BLaER1 (cell line): ENCODE measurements around the gene NSUN7.

ENCODE experiments used
- H3K27ac ChIP-seq: shearing (Covaris generic); formaldehyde crosslinking; 2 replicates; pipeline ENCODE4 v1.8.1; 2022
- H3K27me3 ChIP-seq: shearing (Covaris generic); formaldehyde crosslinking; 2 replicates; pipeline ENCODE4 v1.8.1; 2022
- H3K36me3 ChIP-seq: shearing (Covaris generic); formaldehyde crosslinking; 2 replicates; pipeline ENCODE4 v1.8.1; 2022
- H3K4me1 ChIP-seq: shearing (Covaris generic); formaldehyde crosslinking; 2 replicates; pipeline ENCODE4 v1.8.1; 2022
- H3K4me2 ChIP-seq: shearing (Covaris generic); formaldehyde crosslinking; 2 replicates; pipeline ENCODE4 v1.8.1; 2022
- H3K4me3 ChIP-seq: shearing (Covaris generic); formaldehyde crosslinking; 2 replicates; pipeline ENCODE4 v1.8.1; 2022
- H3K9ac ChIP-seq: shearing (Covaris generic); formaldehyde crosslinking; 2 replicates; pipeline ENCODE4 v1.8.1; 2022
- H3K9me3 ChIP-seq: shearing (Covaris generic); formaldehyde crosslinking; 2 replicates; pipeline ENCODE4 v1.8.1; 2022
- H4K20me1 ChIP-seq: shearing (Covaris generic); formaldehyde crosslinking; 2 replicates; pipeline ENCODE4 v1.8.1; 2022
- Cebpa-rat ChIP-seq: shearing (Covaris generic); IDR thresholded peaks from 2 replicates; pipeline ENCODE4 v1.8.1; 2022

Gene NSUN7

DNA sequence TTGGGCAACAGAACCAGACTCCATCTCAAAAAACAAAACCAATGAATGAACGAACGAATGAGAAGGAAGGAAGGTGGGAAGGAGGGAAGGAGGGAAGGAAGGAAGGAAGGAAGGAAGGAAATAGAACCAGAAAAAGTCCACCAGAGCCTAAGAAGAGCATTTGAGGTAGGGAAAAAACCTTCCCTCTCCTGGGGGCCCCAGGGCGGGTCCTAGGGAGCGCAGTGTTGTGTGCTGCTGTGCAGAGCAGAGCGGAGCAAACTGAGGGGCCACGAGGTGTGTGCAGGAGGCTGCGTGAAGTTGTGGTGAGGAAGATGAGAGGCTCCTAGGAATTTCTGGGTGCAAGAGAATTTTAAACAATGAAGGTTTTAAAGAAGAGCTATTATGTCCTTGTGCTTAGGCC, 16.0 kb upstream of the NSUN7 start:
- no peak overlapping the region for H3K4me3 ChIP-seq
- H3K27me3 ChIP-seq, result no peaks in the 10 kb centered on the region
- H3K4me1 ChIP-seq, result peaks cover 5% of the 10 kb centered on the region
- no peaks in the 10 kb centered on the region for H4K20me1 ChIP-seq
- H3K27ac ChIP-seq, result no peak overlapping the region
- H3K4me2 ChIP-seq, result no peak overlapping the region
- TF ChIP-seq Cebpa-rat, result no peak
- no peaks in the 10 kb centered on the region for H3K9me3 ChIP-seq
- H3K36me3 ChIP-seq, result no peaks in the 10 kb centered on the region
- no peak overlapping the region for H3K9ac ChIP-seq

GRCh38 chr4:40734497-40734896, 15.3 kb upstream of the NSUN7 start:
- H3K9me3 ChIP-seq, result no peaks in the 10 kb centered on the region
- no peak for TF ChIP-seq Cebpa-rat

DNA sequence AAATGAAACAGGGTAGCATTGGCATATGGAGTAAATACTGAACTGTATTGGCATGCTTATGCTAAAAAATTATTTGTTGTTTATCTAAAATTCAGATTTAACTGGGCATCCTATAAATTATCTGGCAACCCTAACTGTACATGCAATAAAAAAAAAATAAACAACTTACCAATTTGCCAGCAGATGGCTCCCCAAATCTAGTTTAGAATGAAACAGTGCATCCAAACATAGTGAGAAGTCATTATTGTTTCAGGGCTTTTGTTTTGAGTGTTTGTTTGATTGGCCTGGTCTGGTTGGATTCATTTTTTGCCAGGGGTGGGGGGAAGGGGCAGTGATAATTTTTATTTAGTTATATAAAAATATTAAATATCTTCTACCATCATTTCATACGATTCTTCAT, 12.8 kb upstream of the NSUN7 start:
- Histone ChIP-seq H3K27me3 (no peaks in the 10 kb centered on the region), H3K27ac (no peak overlapping the region)
- no peak for TF ChIP-seq Cebpa-rat

More at GRCh38 chr4:40734497-40734896, 15.3 kb upstream of the NSUN7 start:
- Histone ChIP-seq H3K4me3 (no peak overlapping the region), H3K27ac (no peak overlapping the region), H3K27me3 (no peaks in the 10 kb centered on the region), H3K4me1 (peaks cover 5% of the 10 kb centered on the region), H3K4me2 (no peak overlapping the region), H4K20me1 (no peaks in the 10 kb centered on the region), H3K9ac (no peak overlapping the region), H3K36me3 (no peaks in the 10 kb centered on the region)

DNA sequence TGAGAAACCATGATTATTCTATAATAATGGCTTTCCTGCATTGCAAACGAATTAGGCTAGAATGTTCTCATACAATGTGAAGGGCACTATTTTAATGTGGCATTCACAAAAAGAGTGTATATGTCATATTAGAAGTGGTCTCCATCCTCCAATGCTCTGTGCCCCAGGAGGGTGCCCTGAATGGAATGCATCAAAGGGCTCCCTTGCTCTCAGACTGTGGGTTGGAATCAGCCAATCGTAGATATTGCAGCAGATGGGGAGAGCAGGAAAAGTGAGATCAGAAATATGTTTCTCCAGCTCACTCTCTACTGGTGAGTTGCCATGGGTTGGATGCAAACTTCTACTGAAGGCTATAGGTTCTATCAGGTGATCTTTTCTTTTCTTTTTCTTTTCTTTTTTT, 11.9 kb upstream of the NSUN7 start:
- H3K27ac ChIP-seq, result no peak overlapping the region
- H3K36me3 ChIP-seq, result no peaks in the 10 kb centered on the region
- H3K4me2 ChIP-seq, result no peak overlapping the region

More for the DNA sequence above, 12.8 kb upstream of the NSUN7 start:
- no peak overlapping the region for H3K4me2 ChIP-seq
- no peak overlapping the region for H3K9ac ChIP-seq
- no peaks in the 10 kb centered on the region for H3K9me3 ChIP-seq
- peaks cover 5% of the 10 kb centered on the region for H3K4me1 ChIP-seq
- no peaks in the 10 kb centered on the region for H4K20me1 ChIP-seq
- no peaks in the 10 kb centered on the region for H3K36me3 ChIP-seq
- H3K4me3 ChIP-seq, result no peak overlapping the region

GRCh38 chr4:40739347-40739746, 10.4 kb upstream of the NSUN7 start:
- Histone ChIP-seq H3K9me3 (no peaks in the 10 kb centered on the region), H3K36me3 (no peaks in the 10 kb centered on the region), H3K27ac (no peak overlapping the region), H3K4me3 (no peak overlapping the region), H3K4me1 (peaks cover 4% of the 10 kb centered on the region), H3K9ac (no peak overlapping the region), H3K27me3 (no peaks in the 10 kb centered on the region), H4K20me1 (no peaks in the 10 kb centered on the region), H3K4me2 (no peak overlapping the region)
- no peak for TF ChIP-seq Cebpa-rat

More for the DNA sequence above, 11.9 kb upstream of the NSUN7 start:
- peaks cover 5% of the 10 kb centered on the region for H3K4me1 ChIP-seq
- no peak overlapping the region for H3K4me3 ChIP-seq
- H3K9ac ChIP-seq, result no peak overlapping the region
- no peaks in the 10 kb centered on the region for H3K27me3 ChIP-seq
- no peaks in the 10 kb centered on the region for H3K9me3 ChIP-seq
- no peaks in the 10 kb centered on the region for H4K20me1 ChIP-seq
- no peak for TF ChIP-seq Cebpa-rat

DNA sequence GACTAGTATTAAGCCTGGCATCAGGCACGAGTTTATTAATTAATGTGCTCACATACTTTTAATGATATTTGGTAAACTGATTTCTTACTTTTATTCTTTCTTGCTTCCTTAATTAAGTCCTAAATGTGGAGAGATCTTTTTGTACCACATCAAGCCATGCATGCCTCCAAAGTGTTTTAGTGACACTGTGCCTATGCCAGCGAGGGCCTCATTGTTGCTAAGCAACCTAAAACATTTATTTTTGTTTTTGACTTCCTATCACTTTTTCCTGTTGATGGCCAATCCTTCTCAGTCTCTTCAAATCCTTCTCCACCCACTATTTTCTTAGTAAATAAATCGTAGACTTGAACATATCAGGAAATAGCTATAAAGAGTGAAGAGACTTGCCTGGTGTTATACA, 5.5 kb upstream of the NSUN7 start:
- Histone ChIP-seq H3K9me3 (no peaks in the 10 kb centered on the region), H3K9ac (no peak overlapping the region), H3K27me3 (peaks cover 5% of the 10 kb centered on the region; the same call in 1 of the 2 replicates), H3K27ac (no peak overlapping the region), H3K36me3 (no peaks in the 10 kb centered on the region), H3K4me3 (no peak overlapping the region), H4K20me1 (no peaks in the 10 kb centered on the region), H3K4me2 (0 out of 2 replicates have a peak overlapping the region, but pooled peaks have one; percentile 7), H3K4me1 (peaks cover 8% of the 10 kb centered on the region)
- no peak for TF ChIP-seq Cebpa-rat

GRCh38 chr4:40745285-40745984, 4.3 kb upstream of the NSUN7 start:
- Histone ChIP-seq H3K9ac (no peak overlapping the region), H3K4me3 (no peak overlapping the region), H3K4me1 (peaks cover 18% of the 10 kb centered on the region), H3K27me3 (peaks cover 17% of the 10 kb centered on the region), H3K9me3 (peaks cover 10% of the 10 kb centered on the region), H3K27ac (no peak overlapping the region), H3K4me2 (no peak overlapping the region), H4K20me1 (no peaks in the 10 kb centered on the region), H3K36me3 (no peaks in the 10 kb centered on the region)
- TF ChIP-seq Cebpa-rat, result no peak

DNA sequence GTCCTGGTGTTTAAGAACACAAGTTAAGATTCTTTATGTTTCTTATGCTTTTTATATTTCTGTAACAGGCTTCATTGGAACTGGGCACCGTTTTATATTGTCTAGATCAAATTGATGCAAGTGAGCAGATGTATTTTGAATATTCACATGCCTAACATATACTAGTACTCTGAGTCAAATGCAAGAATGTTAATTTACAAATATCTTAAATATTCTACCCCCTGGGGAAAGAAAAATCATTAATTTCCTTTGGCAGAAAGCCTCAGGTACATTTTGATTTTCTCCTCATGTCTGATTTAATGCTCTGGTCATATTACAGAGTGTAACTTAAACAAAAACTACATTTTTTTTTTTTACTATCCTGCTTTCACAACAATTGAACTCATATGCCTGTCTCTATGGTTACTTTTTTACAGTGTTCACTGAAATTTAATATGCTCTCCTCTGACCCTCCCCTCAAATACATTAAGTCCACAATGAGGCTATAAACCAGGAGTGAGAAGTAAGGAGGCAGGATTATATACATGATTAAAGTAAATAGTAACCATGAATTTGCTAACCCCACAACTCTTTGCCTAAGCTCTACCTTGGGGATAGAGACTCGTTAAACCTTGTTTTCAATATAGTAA, 2.4 kb upstream of the NSUN7 start:
- H3K9me3 ChIP-seq, result peaks cover 23% of the 10 kb centered on the region
- H3K9ac ChIP-seq, result no peak overlapping the region
- H4K20me1 ChIP-seq, result no peaks in the 10 kb centered on the region
- no peaks in the 10 kb centered on the region for H3K36me3 ChIP-seq
- no peak overlapping the region for H3K27ac ChIP-seq
- H3K4me2 ChIP-seq, result no peak overlapping the region
- TF ChIP-seq Cebpa-rat, result no peak
- peaks cover 33% of the 10 kb centered on the region for H3K27me3 ChIP-seq
- H3K4me3 ChIP-seq, result no peak overlapping the region
- H3K4me1 ChIP-seq, result peaks cover 20% of the 10 kb centered on the region

DNA sequence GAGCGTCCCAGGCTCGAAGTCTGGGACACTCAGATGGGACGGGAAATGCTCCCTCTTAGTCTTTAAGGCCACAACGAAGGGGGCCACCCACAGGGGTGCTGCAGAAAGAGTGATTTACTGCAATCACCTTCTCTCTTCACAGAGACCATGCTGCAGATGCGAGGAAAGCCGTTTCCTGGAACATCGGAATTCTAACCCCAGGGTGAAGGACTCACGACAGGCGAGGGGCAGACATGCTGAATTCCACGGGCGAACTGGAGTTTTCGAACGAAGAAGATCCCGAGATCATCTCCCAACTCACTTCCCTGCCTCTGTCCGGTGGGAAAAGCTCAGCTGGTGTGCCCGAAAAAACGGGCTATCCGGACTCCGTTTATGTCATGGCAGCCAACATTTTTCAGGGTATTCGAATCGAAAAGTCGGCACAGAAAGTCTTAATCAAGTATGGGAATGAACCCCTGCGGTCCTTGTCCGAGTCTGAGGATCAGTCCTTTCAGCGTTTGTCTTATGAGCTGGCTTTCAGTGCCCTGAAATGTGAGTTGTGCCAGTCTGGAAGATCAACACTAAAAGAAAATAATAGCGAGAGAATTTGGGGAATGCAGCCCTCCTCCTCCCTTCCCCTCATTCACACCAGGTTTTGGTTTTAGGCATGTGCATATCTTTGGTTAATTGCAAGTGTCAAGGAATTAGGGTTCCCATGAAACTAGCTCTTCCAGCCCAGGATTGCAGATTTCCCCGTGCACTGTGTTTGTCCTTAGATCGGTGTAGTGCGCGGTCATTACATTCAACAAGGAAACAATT, 905 bp downstream of the NSUN7 start:
- peaks cover 30% of the 10 kb centered on the region for H3K9me3 ChIP-seq
- peak overlapping the region; percentile 68 for H3K4me3 ChIP-seq
- no peaks in the 10 kb centered on the region for H3K36me3 ChIP-seq
- peak overlapping the region; percentile 71 for H3K9ac ChIP-seq
- no peaks in the 10 kb centered on the region for H4K20me1 ChIP-seq
- peak overlapping the region; percentile 80 for H3K4me2 ChIP-seq
- H3K27ac ChIP-seq, result no peak overlapping the region
- peaks cover 13% of the 10 kb centered on the region; the same call in 1 of the 2 replicates for H3K4me1 ChIP-seq
- peaks cover 33% of the 10 kb centered on the region for H3K27me3 ChIP-seq
- TF ChIP-seq Cebpa-rat, result no peak

GRCh38 chr4:40755616-40756015, 5.9 kb downstream of the NSUN7 start:
- H3K4me3 ChIP-seq, result no peak overlapping the region
- H3K4me1 ChIP-seq, result 0 out of 2 replicates have a peak, but pooled peaks cover under 1% of the 10 kb centered on the region
- no peak for TF ChIP-seq Cebpa-rat
- peaks cover 18% of the 10 kb centered on the region for H3K9me3 ChIP-seq
- H3K9ac ChIP-seq, result no peak overlapping the region
- H3K4me2 ChIP-seq, result no peak overlapping the region
- no peaks in the 10 kb centered on the region for H3K36me3 ChIP-seq
- peaks cover 15% of the 10 kb centered on the region for H3K27me3 ChIP-seq
- H4K20me1 ChIP-seq, result no peaks in the 10 kb centered on the region
- no peak overlapping the region for H3K27ac ChIP-seq
